GM12873 (cell line): ENCODE measurements around the gene LPCAT4.

Source experiments
- TF ChIP-seq, protein P1 (sequence below): IDR thresholded peaks from 2 replicates; pipeline ENCODE4 v1.5.1; 2012; ENCODE audit warnings: low read depth, mild to moderate bottlenecking, moderate library complexity, low read length, control low read depth; ENCODE audit not compliant: insufficient read depth; ENCODE audit errors: missing control alignments

LPCAT4 gene

GRCh38 chr15:34358948-34359347, 8.0 kb downstream of the LPCAT4 start:
- TF ChIP-seq, protein P1, sequence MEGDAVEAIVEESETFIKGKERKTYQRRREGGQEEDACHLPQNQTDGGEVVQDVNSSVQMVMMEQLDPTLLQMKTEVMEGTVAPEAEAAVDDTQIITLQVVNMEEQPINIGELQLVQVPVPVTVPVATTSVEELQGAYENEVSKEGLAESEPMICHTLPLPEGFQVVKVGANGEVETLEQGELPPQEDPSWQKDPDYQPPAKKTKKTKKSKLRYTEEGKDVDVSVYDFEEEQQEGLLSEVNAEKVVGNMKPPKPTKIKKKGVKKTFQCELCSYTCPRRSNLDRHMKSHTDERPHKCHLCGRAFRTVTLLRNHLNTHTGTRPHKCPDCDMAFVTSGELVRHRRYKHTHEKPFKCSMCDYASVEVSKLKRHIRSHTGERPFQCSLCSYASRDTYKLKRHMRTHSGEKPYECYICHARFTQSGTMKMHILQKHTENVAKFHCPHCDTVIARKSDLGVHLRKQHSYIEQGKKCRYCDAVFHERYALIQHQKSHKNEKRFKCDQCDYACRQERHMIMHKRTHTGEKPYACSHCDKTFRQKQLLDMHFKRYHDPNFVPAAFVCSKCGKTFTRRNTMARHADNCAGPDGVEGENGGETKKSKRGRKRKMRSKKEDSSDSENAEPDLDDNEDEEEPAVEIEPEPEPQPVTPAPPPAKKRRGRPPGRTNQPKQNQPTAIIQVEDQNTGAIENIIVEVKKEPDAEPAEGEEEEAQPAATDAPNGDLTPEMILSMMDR = no peak

- TF ChIP-seq, protein P1 = no peak
These were observed 8.6 kb downstream of the LPCAT4 start for GRCh38 chr15:34358367-34358766.

- TF ChIP-seq, protein P1 = no peak
These were observed 9.3 kb downstream of the LPCAT4 start for GRCh38 chr15:34357653-34358052.

GRCh38 chr15:34355241-34355640, 11.8 kb downstream of the LPCAT4 start:
- TF ChIP-seq, protein P1 = no peak

DNA sequence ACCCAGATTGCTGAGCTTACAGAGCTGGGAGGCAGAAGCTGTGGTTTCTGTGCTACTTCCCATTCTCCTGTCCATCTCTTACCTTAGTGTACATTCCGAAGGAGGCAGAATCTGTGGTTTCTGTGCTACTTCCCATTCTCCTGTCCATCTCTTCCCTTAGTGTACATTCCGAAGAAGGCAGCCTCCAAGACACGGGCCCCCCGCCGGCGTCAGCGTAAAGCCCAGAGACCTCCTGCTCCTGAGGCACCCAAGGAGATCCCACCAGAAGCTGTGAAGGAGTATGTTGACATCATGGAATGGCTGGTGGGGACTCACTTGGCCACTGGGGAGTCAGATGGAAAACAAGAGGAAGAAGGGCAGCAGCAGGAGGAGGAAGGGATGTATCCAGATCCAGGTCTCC, 12.7 kb downstream of the LPCAT4 start:
- TF ChIP-seq, protein P1 = no peak

DNA sequence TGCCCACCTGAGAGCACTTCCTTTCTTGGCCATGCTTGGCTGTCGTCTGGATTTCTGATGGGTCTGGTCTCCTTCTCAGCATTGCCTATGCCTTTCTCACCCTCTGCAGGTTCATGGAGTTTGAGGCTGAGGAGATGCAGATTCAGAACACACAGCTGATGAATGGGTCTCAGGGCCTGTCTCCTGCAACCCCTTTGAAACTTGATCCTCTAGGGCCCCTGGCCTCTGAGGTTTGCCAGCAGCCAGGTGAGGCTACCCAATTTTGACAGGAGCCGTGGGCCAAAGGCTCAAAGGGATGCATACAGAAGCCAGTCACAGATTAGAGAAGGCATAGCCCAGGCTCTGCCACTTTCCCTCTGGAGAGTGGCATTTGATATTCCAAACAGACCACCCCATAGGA, 13.4 kb downstream of the LPCAT4 start:
- TF ChIP-seq, protein P1 = no peak

GRCh38 chr15:34349769-34350168, 17.2 kb downstream of the LPCAT4 start:
- TF ChIP-seq, protein P1 = no peak

DNA sequence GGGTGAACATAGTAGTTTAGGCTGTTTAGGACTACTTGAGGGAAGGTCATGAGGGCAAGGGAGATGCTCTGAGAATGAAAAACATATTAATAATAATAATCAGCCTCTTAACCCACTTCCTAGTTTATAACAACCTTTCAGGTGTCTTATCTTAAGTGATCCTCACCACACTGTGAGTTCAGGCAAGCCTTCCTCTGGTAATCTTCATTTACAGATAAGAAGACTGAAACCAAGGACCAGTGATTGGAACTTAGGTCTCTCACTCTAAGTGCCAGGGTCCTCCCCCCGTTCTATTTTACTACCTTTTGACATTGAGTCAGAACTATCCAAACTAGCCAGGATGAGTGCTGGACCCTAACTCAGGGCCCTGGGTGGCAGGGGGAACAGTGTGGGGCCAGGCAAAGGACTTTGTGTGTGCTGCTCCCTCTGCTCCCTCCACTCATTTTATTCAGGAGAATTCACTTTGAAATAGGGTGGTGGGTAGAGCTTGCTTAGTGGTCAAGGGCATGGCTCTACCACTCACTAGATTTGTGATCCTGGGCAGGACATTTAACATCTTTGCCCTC, 18.2 kb downstream of the LPCAT4 start:
- TF ChIP-seq, protein P1 = no peak
